ENCODE results near the gene HSD3B1. TPM values are rescaled to one million over a fixed set of nuclear protein-coding genes. Genes with fewer than 3 reads are reported as not detected.

HSD3B1 gene
- total RNA-seq, 1 donor from 2014 or later: not detected

DNA sequence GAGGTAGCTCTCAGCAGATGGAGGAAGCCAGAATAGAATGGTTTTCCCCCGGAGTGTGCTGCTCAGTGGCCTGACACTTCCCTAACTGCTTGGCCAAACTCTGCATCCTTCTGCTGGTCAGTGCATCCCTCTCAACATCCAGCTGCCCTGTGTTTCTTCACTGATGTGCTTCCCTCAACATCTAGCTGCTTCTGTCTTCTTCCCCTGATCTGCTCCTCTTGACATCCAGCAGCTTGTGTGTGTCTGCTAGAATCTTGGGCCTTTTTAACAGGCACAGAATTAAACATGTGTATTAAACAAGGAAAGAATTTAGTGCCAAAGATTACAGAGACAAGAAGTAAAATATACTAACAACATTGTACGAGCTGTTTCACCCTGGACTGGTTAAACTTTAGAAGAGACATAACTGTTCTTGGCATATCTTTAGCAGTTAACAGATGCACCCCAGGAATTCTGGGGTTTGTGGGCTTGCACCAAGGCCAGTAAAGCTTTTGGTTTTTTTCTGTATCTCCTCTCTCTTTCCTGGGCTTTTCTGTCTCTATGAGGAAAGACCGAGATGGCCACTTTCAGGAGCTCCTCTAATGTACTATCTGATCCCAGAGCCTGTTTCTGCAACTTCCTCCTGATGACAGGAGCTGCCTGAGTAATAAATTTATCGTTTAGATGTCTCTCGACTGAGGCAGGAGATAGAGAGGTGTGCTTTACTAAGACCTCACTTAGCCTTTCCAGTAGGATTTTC, 34.8 kb upstream of the HSD3B1 start:
- Mint-ChIP-seq H3K9me3 (ENCODE audit: low read depth) (no peaks in the 10 kb centered on the region), H3K36me3 (ENCODE audit: insufficient read depth) (no peaks in the 10 kb centered on the region), H3K4me3 (ENCODE audit: low read depth) (no peak overlapping the region), H3K27ac (no peak overlapping the region), H3K4me1 (ENCODE audit: low read depth) (peaks cover 4% of the 10 kb centered on the region), H3K27me3 (peaks cover 19% of the 10 kb centered on the region)
- TF ChIP-seq CTCF (IDR thresholded peaks at IDR 0.05; ENCODE audit: unreplicated experiment): no peak
- DNase-seq (ENCODE audit: low spot score, unreplicated experiment): no peak

DNA sequence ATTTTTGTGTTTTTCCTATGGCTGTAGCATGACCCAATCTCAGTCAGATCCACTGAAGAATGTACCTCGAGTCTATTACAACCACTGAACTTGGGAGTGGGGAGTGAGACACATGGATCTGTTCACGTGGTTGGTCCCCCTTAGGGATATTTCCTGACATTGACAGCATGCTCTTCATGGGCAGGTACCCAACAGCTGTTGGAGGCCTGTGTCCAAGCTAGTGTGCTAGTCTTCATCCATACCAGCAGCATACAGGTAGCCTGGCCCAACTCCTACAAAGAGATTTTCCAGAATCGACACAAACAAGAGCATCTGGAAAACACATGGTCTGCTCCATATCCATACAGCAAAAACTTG, 34.2 kb upstream of the HSD3B1 start:
- Mint-ChIP-seq H3K9me3 (ENCODE audit: low read depth) (no peaks in the 10 kb centered on the region), H3K4me3 (ENCODE audit: low read depth) (no peak overlapping the region), H3K27ac (no peak overlapping the region), H3K4me1 (ENCODE audit: low read depth) (peaks cover 3% of the 10 kb centered on the region), H3K27me3 (peaks cover 19% of the 10 kb centered on the region), H3K36me3 (ENCODE audit: insufficient read depth) (no peaks in the 10 kb centered on the region)
- no peak for TF ChIP-seq CTCF (IDR thresholded peaks at IDR 0.05; ENCODE audit: unreplicated experiment)
- no peak for DNase-seq (ENCODE audit: low spot score, unreplicated experiment)

DNA sequence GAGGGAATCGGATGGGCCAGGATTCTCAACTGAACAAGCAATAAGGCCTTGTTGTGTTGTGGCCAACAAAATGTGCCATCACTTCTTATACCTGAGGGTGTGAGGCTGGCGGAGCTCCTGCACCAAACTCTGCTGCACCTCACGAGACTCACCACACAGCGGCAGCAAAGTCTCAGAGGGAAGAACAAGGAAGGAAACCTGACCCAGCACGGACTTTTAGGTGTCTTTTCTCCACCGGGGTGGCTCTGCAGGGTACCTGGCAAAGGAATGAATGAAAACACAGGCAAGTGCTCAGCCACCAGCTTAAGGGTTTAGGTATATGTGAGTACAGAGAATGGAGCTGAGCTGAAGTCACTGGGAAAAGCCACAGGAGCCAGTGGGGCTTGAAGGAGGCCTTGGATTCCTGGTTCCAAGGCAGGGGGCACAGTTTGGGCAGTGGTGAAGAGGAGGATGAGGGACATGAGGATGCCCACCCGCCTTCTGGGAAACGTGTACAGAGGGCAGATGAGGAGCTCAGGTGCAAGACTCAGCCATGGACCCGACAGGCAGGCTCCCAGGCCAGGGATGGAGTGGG, 31.1 kb upstream of the HSD3B1 start:
- H3K27ac Mint-ChIP-seq: no peak overlapping the region
- H3K27me3 Mint-ChIP-seq: peaks cover 11% of the 10 kb centered on the region
- no peaks in the 10 kb centered on the region for H3K9me3 Mint-ChIP-seq (ENCODE audit: low read depth)
- TF ChIP-seq CTCF (IDR thresholded peaks at IDR 0.05; ENCODE audit: unreplicated experiment): peak; percentile 72
- no peaks in the 10 kb centered on the region for H3K36me3 Mint-ChIP-seq (ENCODE audit: insufficient read depth)
- H3K4me3 Mint-ChIP-seq (ENCODE audit: low read depth): no peak overlapping the region
- peaks cover 3% of the 10 kb centered on the region for H3K4me1 Mint-ChIP-seq (ENCODE audit: low read depth)
- DNase-seq (ENCODE audit: low spot score, unreplicated experiment): peak; percentile 56

GRCh38 chr1:119477710-119478109, 29.3 kb upstream of the HSD3B1 start:
- Mint-ChIP-seq H3K9me3 (ENCODE audit: low read depth) (no peaks in the 10 kb centered on the region), H3K36me3 (ENCODE audit: insufficient read depth) (no peaks in the 10 kb centered on the region), H3K27ac (no peak overlapping the region), H3K4me1 (ENCODE audit: low read depth) (peaks cover 3% of the 10 kb centered on the region), H3K4me3 (ENCODE audit: low read depth) (no peak overlapping the region), H3K27me3 (peaks cover 6% of the 10 kb centered on the region)
- no peak for DNase-seq (ENCODE audit: low spot score, unreplicated experiment)
- no peak for TF ChIP-seq CTCF (IDR thresholded peaks at IDR 0.05; ENCODE audit: unreplicated experiment)

GRCh38 chr1:119480175-119480574, 26.8 kb upstream of the HSD3B1 start:
- Mint-ChIP-seq H3K27ac (no peak overlapping the region), H3K9me3 (ENCODE audit: low read depth) (no peaks in the 10 kb centered on the region), H3K4me1 (ENCODE audit: low read depth) (peaks cover 22% of the 10 kb centered on the region), H3K4me3 (ENCODE audit: low read depth) (no peak overlapping the region), H3K27me3 (peaks cover 3% of the 10 kb centered on the region), H3K36me3 (ENCODE audit: insufficient read depth) (no peaks in the 10 kb centered on the region)
- no peak for TF ChIP-seq CTCF (IDR thresholded peaks at IDR 0.05; ENCODE audit: unreplicated experiment)
- DNase-seq (ENCODE audit: low spot score, unreplicated experiment): no peak

Data from progenitor cell of endocrine pancreas (in vitro differentiated cells).